Measurements from ENCODE around the gene HSD17B10. TPM values are rescaled to one million over a fixed set of nuclear protein-coding genes. Genes with fewer than 3 reads are reported as not detected.

The HSD17B10 gene
- total RNA-seq, 1 experiment from 2014 or later: 112 TPM

DNA sequence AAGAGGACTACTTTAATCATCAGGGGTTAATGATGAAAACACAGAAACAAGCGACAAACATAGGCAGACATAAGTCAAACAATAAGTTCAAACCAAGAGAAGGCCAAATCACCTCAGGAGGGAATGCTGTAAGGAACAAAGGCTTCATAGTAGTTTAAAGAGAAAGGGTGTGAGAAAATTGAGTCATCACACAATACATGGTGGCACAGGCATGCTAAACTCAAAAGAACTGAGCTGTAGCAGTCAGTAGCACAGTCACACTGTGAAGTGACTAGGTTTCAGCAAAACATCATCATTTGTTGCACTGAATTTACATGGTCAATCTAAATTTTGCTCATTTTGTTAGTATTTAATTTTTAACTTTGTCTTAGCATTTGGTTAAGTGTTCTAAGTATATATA lies 36.0 kb downstream of the HSD17B10 start:
- Histone ChIP-seq H3K9ac (ENCODE audit: extremely low read depth, insufficient read length, low read length) (no peak overlapping the region), H2AFZ (ENCODE audit: low read length) (no peak overlapping the region), H4K8ac (replicated peaks; ENCODE audit: insufficient read length, low read depth, low read length) (no peak overlapping the region), H3K23ac (ENCODE audit: insufficient read length, low read depth, low read length) (no peak overlapping the region), H3K4me2 (ENCODE audit: insufficient read depth, insufficient read length, low read length) (no peak overlapping the region), H2AK5ac (ENCODE audit: insufficient read length, low read length) (no peak overlapping the region), H3K9me3 (ENCODE audit: control insufficient read depth, low read depth, low read length) (peaks cover 32% of the 10 kb centered on the region), H4K5ac (ENCODE audit: insufficient read length, low read depth, low read length) (no peak overlapping the region), H3K56ac (ENCODE audit: insufficient read length, low read depth, low read length) (no peak overlapping the region), H3K18ac (ENCODE audit: insufficient read length, low read depth, low read length) (no peak overlapping the region), H3K4me1 (ENCODE audit: insufficient read depth, low read length) (no peaks in the 10 kb centered on the region), H2BK5ac (ENCODE audit: insufficient read length, low read length) (no peak overlapping the region), H2BK15ac (ENCODE audit: low read depth, low read length) (no peak overlapping the region), H4K91ac (ENCODE audit: insufficient read length, low read depth, low read length) (no peak overlapping the region), H3K27ac (ENCODE audit: insufficient read length, low read depth, low read length) (no peak overlapping the region), H3K27me3 (ENCODE audit: insufficient read depth, low read length) (no peaks in the 10 kb centered on the region), H3K14ac (ENCODE audit: insufficient read depth, low read length) (no peak overlapping the region), H4K20me1 (ENCODE audit: control insufficient read depth, insufficient read depth, insufficient read length) (no peaks in the 10 kb centered on the region), H3T11ph (ENCODE audit: low read length) (no peak overlapping the region), H3K4ac (ENCODE audit: low read depth, low read length) (no peak overlapping the region), H3K23me2 (ENCODE audit: insufficient read length, low read depth, low read length, poor library complexity, severe bottlenecking) (no peaks in the 10 kb centered on the region), H2BK120ac (ENCODE audit: low read depth, low read length, poor library complexity, severe bottlenecking) (no peak overlapping the region), H2BK20ac (ENCODE audit: low read depth, low read length, poor library complexity, severe bottlenecking) (no peak overlapping the region), H2BK12ac (ENCODE audit: insufficient read length, low read depth, low read length) (no peak overlapping the region), H3K79me2 (ENCODE audit: insufficient read depth, low read length) (no peaks in the 10 kb centered on the region), H3K79me1 (ENCODE audit: insufficient read depth, low read depth, low read length, poor library complexity, severe bottlenecking) (no peaks in the 10 kb centered on the region)
- Mint-ChIP-seq H3K9me3 (peaks cover 54 to 72% of the 10 kb centered on the region in 2 experiments), H3K27me3 (ENCODE audit: low read depth) (no peaks in the 10 kb centered on the region), H3K27ac (no peak overlapping the region; a peak in 1 of 7 replicates), H3K4me3 (no peak overlapping the region), H3K4me1 (peaks cover 21 to 26% of the 10 kb centered on the region in 2 experiments), H3K36me3 (ENCODE audit: insufficient read depth in 1 of 3, low read depth in 3 of 3) (peaks cover 34 to 67% (median 42%) of the 10 kb centered on the region in 3 experiments; a peak in 6 of 7 replicates)
- TF ChIP-seq, protein P1, sequence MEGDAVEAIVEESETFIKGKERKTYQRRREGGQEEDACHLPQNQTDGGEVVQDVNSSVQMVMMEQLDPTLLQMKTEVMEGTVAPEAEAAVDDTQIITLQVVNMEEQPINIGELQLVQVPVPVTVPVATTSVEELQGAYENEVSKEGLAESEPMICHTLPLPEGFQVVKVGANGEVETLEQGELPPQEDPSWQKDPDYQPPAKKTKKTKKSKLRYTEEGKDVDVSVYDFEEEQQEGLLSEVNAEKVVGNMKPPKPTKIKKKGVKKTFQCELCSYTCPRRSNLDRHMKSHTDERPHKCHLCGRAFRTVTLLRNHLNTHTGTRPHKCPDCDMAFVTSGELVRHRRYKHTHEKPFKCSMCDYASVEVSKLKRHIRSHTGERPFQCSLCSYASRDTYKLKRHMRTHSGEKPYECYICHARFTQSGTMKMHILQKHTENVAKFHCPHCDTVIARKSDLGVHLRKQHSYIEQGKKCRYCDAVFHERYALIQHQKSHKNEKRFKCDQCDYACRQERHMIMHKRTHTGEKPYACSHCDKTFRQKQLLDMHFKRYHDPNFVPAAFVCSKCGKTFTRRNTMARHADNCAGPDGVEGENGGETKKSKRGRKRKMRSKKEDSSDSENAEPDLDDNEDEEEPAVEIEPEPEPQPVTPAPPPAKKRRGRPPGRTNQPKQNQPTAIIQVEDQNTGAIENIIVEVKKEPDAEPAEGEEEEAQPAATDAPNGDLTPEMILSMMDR (conservative IDR thresholded peaks at IDR 0.05): no peak
- no peak for DNase-seq
- no CpG with 5 or more reads among the region's 1 CpG for WGBS (ENCODE audit: extremely low coverage, insufficient read length, low lambda C conversion rate)

All from H9 (cell line).